Measurements from ENCODE around the gene SDR42E1.
A peak's percentile ranks its signal among the peaks of the same experiment; 100 is the strongest.
"Not testable (repeated sequence)": the region's sequence is repeated elsewhere in the genome, so short reads cannot be mapped to it uniquely, and the experiment has no call there.

The SDR42E1 gene

GRCh38 chr16:82037666-82038065, 26.4 kb upstream of the SDR42E1 start:
- DNase-seq (ENCODE audit: low read depth in 2 of 2), result peak in 1 of 2 experiments; percentile 24

GRCh38 chr16:82037251-82037650, 26.0 kb upstream of the SDR42E1 start:
- no peak for DNase-seq (ENCODE audit: low read depth in 2 of 2)

GRCh38 chr16:82034981-82035612, 23.8 kb upstream of the SDR42E1 start, which contains the start of gene HSD17B2:
Gene HSD17B2 (plus strand): TSS chr16:82035253. CDS start chr16:82035425, 172 bp downstream.
- no peak for DNase-seq (ENCODE audit: low read depth in 2 of 2)

GRCh38 chr16:82033683-82034300, 22.5 kb upstream of the SDR42E1 start:
- no peak for DNase-seq (ENCODE audit: low read depth in 2 of 2)

GRCh38 chr16:82033006-82033405, 21.7 kb upstream of the SDR42E1 start:
- DNase-seq (ENCODE audit: low read depth in 2 of 2), result no peak

GRCh38 chr16:82031116-82032084, 20.1 kb upstream of the SDR42E1 start:
- peak in 1 of 2 experiments; percentile 41 for DNase-seq (ENCODE audit: low read depth in 2 of 2)

- DNase-seq (ENCODE audit: low read depth in 2 of 2), result no peak
Observed at GRCh38 chr16:82027629-82028064, 16.4 kb upstream of the SDR42E1 start.

GRCh38 chr16:82024883-82025282, 13.6 kb upstream of the SDR42E1 start:
- no peak for DNase-seq (ENCODE audit: low read depth in 2 of 2)

GRCh38 chr16:82024316-82024715, 13.0 kb upstream of the SDR42E1 start:
- no peak for DNase-seq (ENCODE audit: low read depth in 2 of 2)

GRCh38 chr16:82023206-82023605, 11.9 kb upstream of the SDR42E1 start:
- no peak for DNase-seq (ENCODE audit: low read depth in 2 of 2)

- DNase-seq (ENCODE audit: low read depth in 2 of 2), result no peak
Observed at GRCh38 chr16:82020051-82020450, 8.8 kb upstream of the SDR42E1 start.

- no peak for DNase-seq (ENCODE audit: low read depth in 2 of 2)
Observed at GRCh38 chr16:82019535-82019934, 8.3 kb upstream of the SDR42E1 start.

- no peak for DNase-seq (ENCODE audit: low read depth in 2 of 2)
Observed at GRCh38 chr16:82017911-82018568, 6.8 kb upstream of the SDR42E1 start.

- peak; percentile 88 to 92 for DNase-seq (ENCODE audit: low read depth in 2 of 2)
Observed at GRCh38 chr16:82016964-82017363, 5.7 kb upstream of the SDR42E1 start.

GRCh38 chr16:82016263-82016662, 5.0 kb upstream of the SDR42E1 start:
- peak; percentile 58 to 61 for DNase-seq (ENCODE audit: low read depth in 2 of 2)

- DNase-seq (ENCODE audit: low read depth in 2 of 2), result no peak
Observed at GRCh38 chr16:82013139-82013538, 1.9 kb upstream of the SDR42E1 start.

GRCh38 chr16:82010649-82011048, 621 bp downstream of the SDR42E1 start:
- DNase-seq (ENCODE audit: low read depth in 2 of 2), result no peak

GRCh38 chr16:82009789-82010188, 1.5 kb downstream of the SDR42E1 start:
- not testable (repeated sequence) for DNase-seq (ENCODE audit: low read depth in 2 of 2)

GRCh38 chr16:82008957-82009592, 2.2 kb downstream of the SDR42E1 start:
- DNase-seq (ENCODE audit: low read depth in 2 of 2), result no peak

- DNase-seq (ENCODE audit: low read depth in 2 of 2), result no peak
Observed at GRCh38 chr16:82007189-82007588, 4.1 kb downstream of the SDR42E1 start.

- DNase-seq (ENCODE audit: low read depth in 2 of 2), result no peak
Observed at GRCh38 chr16:82006036-82006435, 5.2 kb downstream of the SDR42E1 start.
